GM21786 (cell line): Measurements from ENCODE around the gene ARHGAP25.

Source experiments
- ATAC-seq: cut with Tn5 transposase; IDR thresholded peaks from one replicate; pipeline ENCODE4 v1.9.1; 2021; ENCODE audit not compliant: unreplicated experiment

ARHGAP25 gene

DNA sequence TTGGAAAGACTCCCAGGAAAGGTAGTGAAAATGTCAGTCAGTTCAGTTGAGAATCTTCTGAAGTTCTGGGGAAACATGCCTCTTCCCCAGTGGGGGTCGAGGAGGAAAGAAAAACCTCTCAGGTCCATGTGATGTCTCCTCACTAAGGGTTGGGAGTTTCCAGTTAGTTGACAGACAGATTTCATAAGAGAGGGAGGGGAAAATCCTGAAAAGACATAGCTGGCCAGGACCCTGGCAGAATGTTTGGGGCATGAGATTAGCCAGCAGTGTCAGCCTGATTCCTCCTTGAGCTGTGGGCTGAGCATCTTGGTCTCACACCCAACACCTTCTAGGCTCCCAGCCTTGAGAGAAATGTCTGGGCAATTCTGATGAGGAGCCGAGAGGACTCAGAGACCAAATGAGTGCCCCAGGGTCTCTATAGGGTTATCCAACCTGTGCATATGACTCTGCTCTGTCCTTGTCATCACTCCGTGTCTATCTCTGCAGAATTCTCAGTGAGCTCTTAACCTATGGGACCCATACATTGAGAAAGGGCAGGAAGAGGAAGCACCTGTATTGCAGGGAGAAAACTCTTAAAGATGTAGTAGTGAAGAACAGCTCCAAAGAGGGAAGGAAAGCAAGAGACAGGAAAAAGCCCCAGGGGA, 122.7 kb downstream of the ARHGAP25 start:
- no peak for ATAC-seq

DNA sequence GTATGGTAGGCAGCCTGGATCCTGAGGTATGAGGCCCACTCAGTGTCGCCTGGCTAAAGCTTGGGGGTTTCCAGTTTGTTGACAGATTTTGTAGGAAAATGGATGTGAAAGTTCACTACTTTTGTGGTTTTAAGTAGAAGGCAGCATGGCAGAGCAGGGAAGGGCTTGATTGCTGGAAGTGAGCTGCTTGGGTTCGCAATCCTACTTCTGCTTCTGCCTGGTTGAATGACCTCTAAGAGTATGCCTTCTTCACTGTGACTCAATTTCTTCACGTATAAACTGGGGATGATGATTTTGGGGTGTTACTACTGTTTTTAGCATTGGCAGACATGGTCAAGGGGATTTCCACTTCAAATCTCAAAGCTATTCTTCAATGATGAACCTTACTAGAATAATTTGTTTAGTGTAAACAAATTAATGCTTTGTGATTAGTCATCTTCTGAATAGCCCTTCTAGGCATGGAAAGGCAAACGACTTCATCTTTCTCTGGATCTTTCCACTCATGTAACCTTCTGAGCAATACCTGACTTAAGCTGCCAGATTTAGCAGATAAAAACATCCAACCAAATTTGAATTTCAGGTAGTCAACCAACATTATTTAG, 123.3 kb downstream of the ARHGAP25 start:
- ATAC-seq, result no peak

DNA sequence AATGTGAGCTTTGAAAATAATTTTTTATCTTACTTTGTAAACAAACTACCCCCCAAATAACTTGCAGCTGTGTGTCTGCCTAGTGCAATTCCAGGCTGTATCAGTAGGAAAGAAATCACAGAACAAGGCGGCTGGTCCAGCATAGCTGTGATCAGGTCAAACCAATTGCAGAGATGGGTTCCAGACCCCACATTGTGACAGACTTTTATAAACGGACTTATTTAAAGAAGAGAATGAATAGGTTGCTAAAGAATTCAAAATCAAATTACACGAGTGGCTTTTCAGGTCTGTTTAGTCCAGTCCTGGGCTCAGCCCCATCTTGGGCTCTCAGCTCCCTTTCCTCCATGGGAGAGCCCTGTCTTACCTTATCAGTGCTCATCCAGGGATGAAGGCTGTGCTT, 125.5 kb downstream of the ARHGAP25 start:
- ATAC-seq, result no peak

DNA sequence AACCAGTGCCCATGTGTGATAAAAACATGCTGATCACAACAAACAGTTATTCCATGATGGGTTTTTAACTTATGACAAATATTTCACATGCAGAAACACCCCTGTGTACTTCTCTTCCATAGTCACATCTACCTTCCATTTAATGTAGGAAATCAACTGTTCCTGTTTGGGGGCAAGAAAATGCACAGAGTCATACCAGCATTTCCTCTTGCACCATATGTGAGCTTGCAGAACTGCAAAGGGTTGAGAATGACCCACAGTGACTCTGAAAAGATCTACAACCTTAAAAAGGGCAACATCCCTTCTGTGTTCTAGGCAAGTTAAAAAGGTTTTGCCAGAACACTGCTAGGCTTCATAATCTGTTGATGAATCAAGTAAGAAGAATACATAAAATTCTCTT, 126.7 kb downstream of the ARHGAP25 start:
- ATAC-seq, result no peak

DNA sequence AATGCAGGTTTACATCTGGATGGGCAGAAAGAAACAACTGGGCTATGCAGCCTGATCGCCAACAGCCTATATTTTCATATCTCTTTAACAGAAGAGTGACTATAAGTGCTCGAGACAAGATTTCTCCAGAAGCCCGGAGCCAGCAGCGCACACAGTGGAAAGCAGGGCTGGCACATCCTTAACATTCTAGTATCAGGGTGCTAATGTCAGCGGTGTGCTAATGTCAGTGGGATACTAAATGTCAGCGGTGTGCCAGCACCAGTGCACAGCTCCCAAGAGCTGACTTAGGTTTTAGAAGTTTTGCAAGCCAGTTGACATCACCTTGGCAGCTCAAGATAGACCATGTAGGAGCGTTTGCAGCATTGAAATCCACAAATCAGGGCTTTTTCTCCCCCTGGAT, 128.3 kb downstream of the ARHGAP25 start:
- ATAC-seq, result no peak

DNA sequence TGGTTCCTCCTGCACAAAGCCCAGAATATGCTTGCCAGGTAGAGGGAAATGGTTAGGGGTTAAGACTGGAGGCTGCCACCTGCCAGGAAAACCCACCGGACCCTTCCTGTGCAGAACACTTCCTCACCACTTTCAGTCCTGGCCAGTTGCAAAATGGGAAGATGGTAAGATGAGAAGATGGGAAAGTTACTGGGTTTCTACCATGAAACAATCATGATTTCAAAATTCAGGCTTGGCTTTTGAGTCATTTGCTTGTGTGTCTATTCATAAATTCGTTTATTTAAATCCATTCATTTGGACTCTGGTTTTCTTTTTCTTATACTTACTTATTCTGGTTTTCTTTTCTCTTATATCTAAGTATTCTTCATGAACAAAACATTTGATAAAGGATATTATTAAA, 129.4 kb downstream of the ARHGAP25 start:
- ATAC-seq, result no peak

DNA sequence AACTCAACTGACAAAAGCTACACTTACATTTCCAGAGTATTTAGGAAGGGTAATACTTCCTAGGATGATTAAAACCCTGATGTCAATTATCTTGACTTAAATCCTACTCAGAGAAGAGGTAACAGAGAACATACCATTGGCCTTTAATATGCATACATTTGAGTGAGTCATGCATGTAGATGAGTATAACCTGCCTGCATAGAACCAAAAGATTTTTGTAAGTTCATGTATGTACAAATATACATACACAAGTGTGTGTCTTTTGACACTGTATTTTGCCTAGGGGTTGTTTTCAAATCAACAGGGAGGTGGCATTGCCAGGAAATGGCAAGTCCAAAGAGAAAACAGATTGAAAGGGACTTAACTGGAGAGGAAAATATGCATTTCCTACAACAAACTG, 130.5 kb downstream of the ARHGAP25 start:
- no peak for ATAC-seq

- no peak for ATAC-seq
Measured at GRCh38 chr2:68870215-68870614, 135.6 kb downstream of the ARHGAP25 start.

DNA sequence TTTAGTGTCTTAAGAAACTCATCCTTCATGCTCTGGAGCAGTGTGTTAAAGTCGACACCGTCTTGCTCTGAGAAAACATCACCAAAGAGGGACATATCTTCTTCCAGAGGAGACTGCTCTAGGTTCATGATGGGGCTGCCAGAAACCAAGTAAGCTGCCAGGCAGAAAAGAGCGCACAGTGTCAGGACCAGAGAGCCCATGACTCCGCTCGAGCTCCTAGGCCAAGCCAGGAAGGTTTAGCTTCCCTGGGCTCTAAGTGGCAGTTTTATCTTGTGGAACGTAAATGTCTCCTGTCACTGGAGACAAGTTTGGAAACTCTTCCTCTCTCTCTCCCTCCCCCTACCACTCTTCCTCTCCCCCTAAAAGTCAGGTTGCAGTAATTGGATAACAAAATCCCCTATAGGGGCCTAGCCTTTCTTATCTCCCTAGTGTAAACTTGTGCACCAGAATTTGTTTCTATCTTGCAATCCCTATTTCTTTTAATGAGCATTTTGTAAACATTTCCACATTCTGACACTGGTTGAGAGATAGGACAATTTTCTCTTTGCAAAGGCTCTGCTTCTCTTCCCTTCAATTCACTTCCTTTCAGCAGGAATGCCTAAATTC, 136.7 kb downstream of the ARHGAP25 start, which contains the start of gene BMP10:
BMP10 (minus strand) TSS at position 239 of the 606 bp plus-strand sequence; CDS start at position 200, 39 bp downstream.
- ATAC-seq, result no peak
